Activated CD4-positive, alpha-beta T cell treated with anti-CD3 and anti-CD28 coated beads, Interleukin-10, Interleukin-2, amounts not matched to agents 100 ng/mL and 50 ng/mL, durations not matched to agents 16 hours and 8 hours (primary cell): Measurements from ENCODE around the gene JCAD.
"Not testable (repeated sequence)": the region's sequence is repeated elsewhere in the genome, so short reads cannot be mapped to it uniquely, and the experiment has no call there.

Experiments used
- DNase-seq: peaks from one replicate; pipeline ENCODE4 v3.0.0-alpha.2; 2020

Gene JCAD

DNA sequence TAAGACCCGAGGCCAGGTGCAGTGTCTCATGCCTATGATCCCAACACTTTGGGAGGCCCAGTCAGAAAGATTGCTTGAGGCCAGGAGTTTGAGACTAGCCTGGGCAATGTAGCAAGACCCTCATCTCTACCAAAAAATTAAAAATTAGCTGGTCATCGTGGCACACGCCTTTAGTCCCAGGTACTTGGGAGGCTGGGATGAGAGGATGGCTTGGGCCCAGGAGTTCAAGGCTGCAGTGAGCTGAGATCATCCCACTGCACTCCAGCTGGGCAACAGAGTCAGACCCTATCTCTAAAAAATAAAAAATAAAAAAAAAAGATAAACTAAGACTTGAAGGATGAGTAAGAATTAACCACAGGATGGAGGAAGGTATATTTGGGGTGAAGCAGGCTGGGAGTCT, 77.9 kb downstream of the JCAD start:
- no peak for DNase-seq

- no peak for DNase-seq
Observed at GRCh38 chr10:29980084-29980483, 79.3 kb downstream of the JCAD start.

GRCh38 chr10:29979421-29979779, 80.0 kb downstream of the JCAD start:
- DNase-seq = not testable (repeated sequence)

GRCh38 chr10:29977171-29977570, 82.2 kb downstream of the JCAD start:
- no peak for DNase-seq

DNA sequence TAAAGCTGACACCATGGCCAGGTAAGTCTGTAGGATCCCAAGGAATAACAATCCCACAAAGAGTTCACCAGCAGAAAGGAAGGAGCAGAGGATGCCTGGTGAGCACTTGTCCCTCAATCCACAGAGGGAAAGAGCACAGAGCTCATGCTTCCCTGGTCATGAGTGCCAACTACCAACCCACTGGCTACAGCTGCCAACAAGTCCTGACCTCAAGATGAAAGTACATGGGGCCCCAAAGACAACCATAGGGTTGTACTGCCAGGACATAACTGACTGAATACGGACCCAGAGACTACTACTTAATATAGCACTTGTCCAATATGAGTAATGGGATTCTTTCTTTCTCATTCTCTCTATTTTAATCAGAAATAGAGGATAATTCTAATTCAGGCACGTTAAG, 83.3 kb downstream of the JCAD start:
- peak; percentile 8 for DNase-seq

- no peak for DNase-seq
Observed at GRCh38 chr10:29974773-29975172, 84.6 kb downstream of the JCAD start.

DNA sequence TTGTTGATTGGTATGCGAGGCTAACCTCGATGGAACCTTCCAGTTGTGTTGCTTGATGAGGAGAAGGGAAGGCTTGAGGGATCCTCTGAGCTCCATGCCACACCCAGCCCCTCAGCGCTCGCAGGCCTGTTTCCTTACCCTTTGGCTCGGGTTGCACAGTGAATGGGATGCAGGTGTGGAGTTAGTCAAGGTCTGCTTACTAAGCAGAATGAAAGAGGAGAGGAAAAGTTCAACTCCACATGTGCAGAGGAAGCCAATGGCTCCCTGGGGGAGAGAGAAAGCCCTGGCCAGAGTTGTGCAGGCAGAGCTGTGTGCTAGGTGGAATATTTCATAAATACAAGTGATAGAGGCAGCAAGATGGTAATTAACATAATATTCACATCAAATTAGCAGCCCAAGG, 85.5 kb downstream of the JCAD start:
- DNase-seq = no peak

GRCh38 chr10:29970576-29970975, 88.8 kb downstream of the JCAD start:
- no peak for DNase-seq

- no peak for DNase-seq
Observed at GRCh38 chr10:29970012-29970396, 89.4 kb downstream of the JCAD start.

- DNase-seq = no peak
Observed at GRCh38 chr10:29969255-29970011, 90.0 kb downstream of the JCAD start.

- no peak for DNase-seq
Observed at GRCh38 chr10:29968585-29968984, 90.8 kb downstream of the JCAD start.

DNA sequence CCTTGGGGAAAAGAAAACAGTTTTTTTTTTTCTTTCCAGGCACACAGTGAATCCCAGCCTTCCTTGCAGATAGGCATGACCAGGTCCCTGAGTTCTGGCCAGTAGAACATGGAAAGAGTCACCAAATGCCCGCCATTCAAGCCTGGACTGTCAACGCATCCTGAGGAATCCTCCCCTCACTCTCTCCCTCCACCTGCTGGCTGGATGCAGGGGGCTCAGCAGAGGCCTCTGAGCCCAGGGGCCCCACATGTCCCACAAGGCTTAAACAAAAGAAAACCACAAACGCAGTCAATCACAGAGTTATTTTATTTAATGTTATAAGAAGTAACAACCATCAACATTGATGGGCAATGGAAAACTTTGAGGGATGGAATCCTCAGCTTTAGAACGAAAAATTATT, 93.1 kb downstream of the JCAD start:
- no peak for DNase-seq
